ENCODE results near the gene L3MBTL4.
"Not testable (repeated sequence)": the region's sequence is repeated elsewhere in the genome, so short reads cannot be mapped to it uniquely, and the experiment has no call there.

Gene L3MBTL4

GRCh38 chr18:6414723-6415417 lies at the start of gene L3MBTL4:
L3MBTL4 (minus strand) TSS chr18:6414911; CDS start chr18:6311625, 103,286 bp downstream.
- DNase-seq = peak in 36 of 58 donors; percentile 11 to 81 (median 52)

- no peak for DNase-seq
Measured at GRCh38 chr18:6452194-6452593, 37.5 kb upstream of the L3MBTL4 start.

- no peak for DNase-seq
Measured at GRCh38 chr18:6449213-6449612, 34.5 kb upstream of the L3MBTL4 start.

GRCh38 chr18:6444466-6445228 lies 29.9 kb upstream of the L3MBTL4 start:
- no peak for DNase-seq

- no peak for DNase-seq
Measured at GRCh38 chr18:6441200-6441599, 26.5 kb upstream of the L3MBTL4 start.

- DNase-seq = no peak
Measured at GRCh38 chr18:6437937-6438818, 23.5 kb upstream of the L3MBTL4 start.

GRCh38 chr18:6435731-6436130 lies 21.0 kb upstream of the L3MBTL4 start:
- no peak for DNase-seq

GRCh38 chr18:6434987-6435709 lies 20.4 kb upstream of the L3MBTL4 start:
- DNase-seq = no peak

- no peak for DNase-seq
Measured at GRCh38 chr18:6434481-6434880, 19.8 kb upstream of the L3MBTL4 start.

- no peak for DNase-seq
Measured at GRCh38 chr18:6431659-6432318, 17.1 kb upstream of the L3MBTL4 start.

GRCh38 chr18:6428851-6429395 lies 14.2 kb upstream of the L3MBTL4 start:
- no peak for DNase-seq

- DNase-seq = no peak
Measured at GRCh38 chr18:6427286-6427685, 12.6 kb upstream of the L3MBTL4 start.

- DNase-seq = peak in 1 of 58 donors; percentile 49
Measured at GRCh38 chr18:6423289-6423688, 8.6 kb upstream of the L3MBTL4 start.

GRCh38 chr18:6414118-6414722 lies 491 bp downstream of the L3MBTL4 start:
- peak in 36 of 58 donors; percentile 6 to 81 (median 56) for DNase-seq

- peak in 3 of 58 donors; percentile 8 to 63 (median 22) for DNase-seq
Measured at GRCh38 chr18:6413579-6414117, 1.1 kb downstream of the L3MBTL4 start.

- no peak for DNase-seq
Measured at GRCh38 chr18:6412933-6413472, 1.7 kb downstream of the L3MBTL4 start.

GRCh38 chr18:6411382-6411781 lies 3.3 kb downstream of the L3MBTL4 start:
- DNase-seq = no peak

- no peak for DNase-seq
Measured at GRCh38 chr18:6409933-6410332, 4.8 kb downstream of the L3MBTL4 start.

- not testable (repeated sequence) for DNase-seq
Measured at GRCh38 chr18:6408543-6408942, 6.2 kb downstream of the L3MBTL4 start.
